Trophoblast cell (in vitro differentiated cells and primary cell): Measurements from ENCODE around the gene LRRC10.

ENCODE experiments used
- DNase-seq, 2 donors: peaks; one replicate each; pipeline ENCODE4 v3.0.0-alpha.2; 2016
- H2AFZ ChIP-seq: 2 replicates; pipeline ENCODE4 v1.6.1; 2013; ENCODE audit warnings: low read length, moderate library complexity, mild to moderate bottlenecking; ENCODE audit not compliant: insufficient read depth, poor library complexity
- H2AK5ac ChIP-seq: 2 replicates; pipeline ENCODE4 v1.6.1; 2013; ENCODE audit warnings: mild to moderate bottlenecking, low read length
- H2BK120ac ChIP-seq: 2 replicates; pipeline ENCODE4 v1.6.1; 2013; ENCODE audit warnings: low read length, mild to moderate bottlenecking, moderate library complexity; ENCODE audit not compliant: insufficient read depth, poor library complexity
- H2BK12ac ChIP-seq: 2 replicates; pipeline ENCODE4 v1.6.1; 2013; ENCODE audit warnings: mild to moderate bottlenecking, low read length, moderate library complexity
- H2BK5ac ChIP-seq: 2 replicates; pipeline ENCODE4 v1.6.1; 2013; ENCODE audit warnings: low read length, low read depth, moderate library complexity, mild to moderate bottlenecking; ENCODE audit not compliant: poor library complexity
- H3K14ac ChIP-seq: 2 replicates; pipeline ENCODE4 v1.6.1; 2013; ENCODE audit warnings: mild to moderate bottlenecking, low read length
- H3K18ac ChIP-seq: 2 replicates; pipeline ENCODE4 v1.6.1; 2013; ENCODE audit warnings: mild to moderate bottlenecking, low read length
- H3K23ac ChIP-seq: 2 replicates; pipeline ENCODE4 v1.6.1; 2013; ENCODE audit warnings: low read length
- H3K27ac ChIP-seq: 2 replicates; pipeline ENCODE4 v1.5.1; 2013; ENCODE audit warnings: low read depth, mild to moderate bottlenecking, inconsistent platforms, low read length, moderate library complexity
- H3K27me3 ChIP-seq: 2 replicates; pipeline ENCODE4 v1.6.1; 2013; ENCODE audit warnings: inconsistent platforms, mild to moderate bottlenecking, low read length, moderate library complexity; ENCODE audit not compliant: insufficient read depth
- H3K36me3 ChIP-seq, 2 experiments: 1 replicate in 1 of 2; 2 replicates in 1 of 2; pipeline ENCODE4 v1.6.1; 2013; ENCODE audit warnings: low read length in 2 of 2, mild to moderate bottlenecking in 2 of 2, moderate library complexity in 1 of 2; ENCODE audit not compliant: insufficient read depth in 2 of 2, control insufficient read depth in 1 of 2
- H3K4ac ChIP-seq: 2 replicates; pipeline ENCODE4 v1.6.1; 2013; ENCODE audit warnings: low read depth, mild to moderate bottlenecking, low read length, moderate library complexity
- H3K4me1 ChIP-seq, 2 experiments: 1 replicate in 1 of 2; 2 replicates in 1 of 2; pipeline ENCODE4 v1.6.1; 2013; ENCODE audit warnings: low read length in 2 of 2, mild to moderate bottlenecking in 2 of 2, moderate library complexity in 1 of 2; ENCODE audit not compliant: insufficient read depth in 2 of 2, control insufficient read depth in 1 of 2
- H3K4me2 ChIP-seq: 2 replicates; pipeline ENCODE4 v1.6.1; 2013; ENCODE audit warnings: inconsistent platforms, mild to moderate bottlenecking, low read length, moderate library complexity
- H3K4me3 ChIP-seq: 2 replicates; pipeline ENCODE4 v1.5.1; 2013; ENCODE audit warnings: mild to moderate bottlenecking, low read depth, low read length, inconsistent platforms
- H3K79me1 ChIP-seq: one replicate; pipeline ENCODE4 v1.6.1; 2013; ENCODE audit warnings: low read length
- H3K79me2 ChIP-seq: 2 replicates; pipeline ENCODE4 v1.6.1; 2013; ENCODE audit warnings: low read length, mild to moderate bottlenecking; ENCODE audit not compliant: control insufficient read depth, insufficient read depth, poor library complexity
- H3K9ac ChIP-seq: 2 replicates; pipeline ENCODE4 v1.6.1; 2013; ENCODE audit warnings: mild to moderate bottlenecking, low read length
- H3K9me3 ChIP-seq: 2 replicates; pipeline ENCODE4 v1.6.1; 2013; ENCODE audit warnings: low read depth, mild to moderate bottlenecking, control low read depth, inconsistent platforms, low read length; ENCODE audit not compliant: insufficient read depth
- H4K12ac ChIP-seq: 2 replicates; pipeline ENCODE4 v1.6.1; 2013; ENCODE audit warnings: low read depth, mild to moderate bottlenecking, low read length, moderate library complexity
- H4K8ac ChIP-seq: 2 replicates; pipeline ENCODE4 v1.6.1; 2013; ENCODE audit warnings: low read depth, mild to moderate bottlenecking, low read length, moderate library complexity
- H4K91ac ChIP-seq: one replicate; pipeline ENCODE4 v1.6.1; 2013; ENCODE audit warnings: low read depth, mild to moderate bottlenecking, low read length, moderate library complexity
- WGBS: extraction: QIAGEN DNeasy Blood & Tissue Kit; methylation state at CpG from one replicate; pipeline ENCODE4 v1.1.7; 2013; ENCODE audit warnings: missing lambda C conversion rate; ENCODE audit not compliant: insufficient read length, insufficient coverage; ENCODE audit errors: extremely low coverage; 5-methylcytosine and 5-hydroxymethylcytosine counted together

The LRRC10 gene

GRCh38 chr12:69627501-69627900 lies 16.8 kb upstream of the LRRC10 start:
- H2AFZ ChIP-seq: no peak overlapping the region
- H4K8ac ChIP-seq: no peak overlapping the region
- H3K4ac ChIP-seq: no peak overlapping the region
- no peaks in the 10 kb centered on the region for H3K9me3 ChIP-seq
- H3K79me2 ChIP-seq: no peaks in the 10 kb centered on the region
- no peak overlapping the region for H3K4me3 ChIP-seq
- no peak for DNase-seq
- no CpG with 5 or more reads among the region's 8 CpGs for WGBS
- no peaks in the 10 kb centered on the region for H3K4me1 ChIP-seq
- no peaks in the 10 kb centered on the region for H3K79me1 ChIP-seq
- no peaks in the 10 kb centered on the region for H3K36me3 ChIP-seq
- no peak overlapping the region for H3K27ac ChIP-seq
- no peak overlapping the region for H4K91ac ChIP-seq
- H2BK120ac ChIP-seq: no peak overlapping the region
- H3K18ac ChIP-seq: no peak overlapping the region
- no peak overlapping the region for H3K9ac ChIP-seq
- H4K12ac ChIP-seq: no peak overlapping the region
- H3K23ac ChIP-seq: no peak overlapping the region
- H3K4me2 ChIP-seq: no peak overlapping the region
- no peak overlapping the region for H2AK5ac ChIP-seq
- H3K14ac ChIP-seq: no peak overlapping the region
- no peak overlapping the region for H2BK12ac ChIP-seq
- H3K27me3 ChIP-seq: no peaks in the 10 kb centered on the region
- no peak overlapping the region for H2BK5ac ChIP-seq

DNA sequence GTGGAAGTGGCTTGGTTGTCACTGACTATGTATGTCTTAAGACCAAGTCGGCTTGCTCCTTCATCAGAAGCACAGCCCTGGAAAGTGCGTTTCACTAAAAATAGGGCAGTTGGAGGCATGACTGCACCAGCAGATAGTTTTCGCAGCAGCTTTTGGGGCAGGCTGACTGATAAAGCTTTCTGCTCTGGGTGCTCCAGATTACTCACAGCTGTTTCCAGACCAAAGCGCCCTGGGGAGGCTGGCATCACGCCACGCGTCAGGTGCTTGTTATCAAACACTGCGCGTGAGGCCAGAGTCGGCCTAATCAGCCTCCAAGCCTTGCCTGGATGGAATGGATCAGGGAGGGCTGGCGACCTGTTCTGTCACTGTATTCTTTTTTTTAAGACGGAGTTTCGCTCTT lies 13.3 kb upstream of the LRRC10 start:
- Histone ChIP-seq H3K36me3 (no peaks in the 10 kb centered on the region), H3K27ac (no peak overlapping the region), H3K4me3 (no peak overlapping the region), H3K23ac (no peak overlapping the region), H3K79me2 (no peaks in the 10 kb centered on the region), H2BK120ac (no peak overlapping the region), H2AK5ac (no peak overlapping the region), H3K4me1 (no peaks in the 10 kb centered on the region), H2BK5ac (no peak overlapping the region), H3K9ac (no peak overlapping the region), H4K8ac (no peak overlapping the region), H3K18ac (no peak overlapping the region), H4K91ac (no peak overlapping the region), H2AFZ (no peak overlapping the region), H3K14ac (no peak overlapping the region), H3K79me1 (no peaks in the 10 kb centered on the region), H4K12ac (no peak overlapping the region), H3K27me3 (no peaks in the 10 kb centered on the region), H3K4me2 (no peak overlapping the region), H2BK12ac (no peak overlapping the region), H3K4ac (no peak overlapping the region), H3K9me3 (no peaks in the 10 kb centered on the region)
- no peak for DNase-seq
- no CpG with 5 or more reads among the region's 13 CpGs for WGBS

- Histone ChIP-seq H3K79me2 (no peaks in the 10 kb centered on the region), H3K18ac (no peak overlapping the region), H3K4me1 (no peaks in the 10 kb centered on the region), H2AK5ac (no peak overlapping the region), H3K14ac (no peak overlapping the region), H4K12ac (no peak overlapping the region), H3K23ac (no peak overlapping the region), H2BK12ac (no peak overlapping the region), H4K8ac (no peak overlapping the region), H3K4me2 (no peak overlapping the region), H2BK120ac (no peak overlapping the region), H2BK5ac (no peak overlapping the region), H3K9ac (no peak overlapping the region), H3K9me3 (no peaks in the 10 kb centered on the region), H3K79me1 (no peaks in the 10 kb centered on the region), H3K4ac (no peak overlapping the region), H3K27me3 (no peaks in the 10 kb centered on the region), H2AFZ (no peak overlapping the region), H3K27ac (no peak overlapping the region), H3K4me3 (no peak overlapping the region), H3K36me3 (no peaks in the 10 kb centered on the region), H4K91ac (no peak overlapping the region)
- no peak for DNase-seq
- WGBS: no CpG with 5 or more reads among the region's 2 CpGs
Measured at GRCh38 chr12:69621551-69621950, 10.8 kb upstream of the LRRC10 start.

- WGBS: no CpG with 5 or more reads among the region's 2 CpGs
- Histone ChIP-seq H3K4me1 (no peaks in the 10 kb centered on the region), H4K12ac (no peak overlapping the region), H3K4me3 (no peak overlapping the region), H3K9ac (no peak overlapping the region), H3K14ac (no peak overlapping the region), H2AFZ (no peak overlapping the region), H3K18ac (no peak overlapping the region), H4K8ac (no peak overlapping the region), H3K79me2 (no peaks in the 10 kb centered on the region), H3K36me3 (no peaks in the 10 kb centered on the region), H3K27ac (no peak overlapping the region), H2BK120ac (no peak overlapping the region), H2BK12ac (no peak overlapping the region), H3K9me3 (no peaks in the 10 kb centered on the region), H3K23ac (no peak overlapping the region), H3K4me2 (no peak overlapping the region), H3K4ac (no peak overlapping the region), H4K91ac (no peak overlapping the region), H3K79me1 (no peaks in the 10 kb centered on the region), H3K27me3 (no peaks in the 10 kb centered on the region), H2AK5ac (no peak overlapping the region), H2BK5ac (no peak overlapping the region)
- DNase-seq: peak in 1 of 2 donors; percentile 21
Measured at GRCh38 chr12:69620921-69621320, 10.2 kb upstream of the LRRC10 start.
